ENCODE data around the gene RGPD6.
"Not testable (repeated sequence)": the region's sequence is repeated elsewhere in the genome, so short reads cannot be mapped to it uniquely, and the experiment has no call there.

- not testable (repeated sequence) for TF ChIP-seq CTCF (conservative IDR thresholded peaks at IDR 0.05; ENCODE audit: low read depth in 2 of 2); EZH2phosphoT487 (IDR thresholded peaks at IDR 0.05; ENCODE audit: unreplicated experiment); REST (IDR thresholded peaks at IDR 0.05; ENCODE audit: unreplicated experiment); ZNF462 (CRISPR knock-in tag; IDR thresholded peaks at IDR 0.05); POLR2AphosphoS5 (IDR thresholded peaks at IDR 0.05; ENCODE audit: low read depth); JUNB (IDR thresholded peaks at IDR 0.05; ENCODE audit: unreplicated experiment); STAT1 (IDR thresholded peaks at IDR 0.05; ENCODE audit: unreplicated experiment); EZH2 (IDR thresholded peaks at IDR 0.05; ENCODE audit: low read depth, unreplicated experiment); CREB1 (CRISPR knock-in tag; IDR thresholded peaks at IDR 0.05; ENCODE audit: low read depth)
Measured at GRCh38 chr2:110619326-110619939, 42.4 kb upstream of the RGPD6 start.

Data from GM23338 (cell line).